ENCODE data around the gene TJP3.

DNA sequence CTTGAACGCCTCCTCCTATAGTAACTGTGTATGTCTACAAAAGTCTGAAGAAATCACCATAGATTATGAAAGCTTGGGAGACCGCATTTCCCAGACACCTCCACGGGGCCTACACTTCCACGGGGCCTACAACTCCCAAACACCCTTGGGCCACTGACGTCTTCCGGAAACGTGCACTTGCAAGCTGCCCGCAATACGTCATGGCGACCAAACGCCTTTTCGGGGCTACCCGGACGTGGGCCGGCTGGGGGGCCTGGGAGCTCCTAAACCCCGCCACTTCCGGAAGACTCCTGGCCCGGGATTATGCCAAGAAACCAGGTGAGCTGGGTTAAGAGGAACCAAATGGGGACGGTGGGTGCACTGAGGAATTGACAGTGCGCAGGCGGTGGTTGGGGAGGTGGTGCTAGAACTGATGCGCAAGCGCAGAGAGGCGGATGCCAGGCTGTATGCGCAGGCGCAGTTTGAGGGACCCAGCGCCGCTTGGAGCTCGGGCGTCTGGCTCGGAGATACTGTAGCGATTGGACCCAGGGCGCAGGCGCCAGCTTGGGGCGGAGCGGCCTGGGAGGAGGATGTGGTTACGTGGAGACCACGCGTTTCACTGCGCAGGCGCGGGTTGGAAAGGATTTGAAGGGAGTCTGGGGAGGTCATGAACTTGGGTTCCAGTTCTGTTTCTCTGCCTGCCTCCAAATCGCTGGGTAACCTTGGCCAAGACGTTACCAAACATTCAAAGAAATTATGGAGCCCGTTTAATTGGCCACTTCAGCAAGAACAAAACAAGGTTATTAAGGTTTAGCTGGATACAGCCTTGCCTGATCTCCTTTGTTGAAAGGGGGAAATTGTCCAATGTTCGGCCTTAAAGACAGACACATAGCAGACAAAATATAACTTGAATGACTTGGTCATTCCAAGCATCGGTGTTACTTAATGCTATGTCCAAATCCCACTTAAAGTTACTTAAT is 54.6 kb downstream of the TJP3 start, which contains the start of gene MRPL54:
- TF ChIP-seq EZH2phosphoT487 (IDR thresholded peaks at IDR 0.05; ENCODE audit: low read depth, severe bottlenecking, unreplicated experiment), result no peak
- TF ChIP-seq, protein P1, sequence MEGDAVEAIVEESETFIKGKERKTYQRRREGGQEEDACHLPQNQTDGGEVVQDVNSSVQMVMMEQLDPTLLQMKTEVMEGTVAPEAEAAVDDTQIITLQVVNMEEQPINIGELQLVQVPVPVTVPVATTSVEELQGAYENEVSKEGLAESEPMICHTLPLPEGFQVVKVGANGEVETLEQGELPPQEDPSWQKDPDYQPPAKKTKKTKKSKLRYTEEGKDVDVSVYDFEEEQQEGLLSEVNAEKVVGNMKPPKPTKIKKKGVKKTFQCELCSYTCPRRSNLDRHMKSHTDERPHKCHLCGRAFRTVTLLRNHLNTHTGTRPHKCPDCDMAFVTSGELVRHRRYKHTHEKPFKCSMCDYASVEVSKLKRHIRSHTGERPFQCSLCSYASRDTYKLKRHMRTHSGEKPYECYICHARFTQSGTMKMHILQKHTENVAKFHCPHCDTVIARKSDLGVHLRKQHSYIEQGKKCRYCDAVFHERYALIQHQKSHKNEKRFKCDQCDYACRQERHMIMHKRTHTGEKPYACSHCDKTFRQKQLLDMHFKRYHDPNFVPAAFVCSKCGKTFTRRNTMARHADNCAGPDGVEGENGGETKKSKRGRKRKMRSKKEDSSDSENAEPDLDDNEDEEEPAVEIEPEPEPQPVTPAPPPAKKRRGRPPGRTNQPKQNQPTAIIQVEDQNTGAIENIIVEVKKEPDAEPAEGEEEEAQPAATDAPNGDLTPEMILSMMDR (IDR thresholded peaks at IDR 0.05; ENCODE audit: poor library complexity), result no peak
- TF ChIP-seq EZH2 (IDR thresholded peaks at IDR 0.05; ENCODE audit: borderline replicate concordance), result no peak

Measured in hepatocyte (in vitro differentiated cells).